Gastroesophageal sphincter (tissue), 3 donors: ENCODE results near the gene SNRNP40.

Experiments
- POLR2A ChIP-seq, 2 donors: fragments of 450-650 bp; IDR thresholded peaks; one replicate each; pipeline ENCODE4 v1.6.1; 2017; ENCODE audit warnings: antibody characterized with exemption in 2 of 2, mild to moderate bottlenecking in 2 of 2, moderate library complexity in 1 of 2
- TF ChIP-seq, protein P1 (sequence below), 4 experiments: fragments of 200-600 bp in 2 of 4; fragments of 450-650 bp in 2 of 4; sonication (generic) in 1 of 4; IDR thresholded peaks; one replicate each; pipeline ENCODE4 v1.5.1; 2017 to 2019; ENCODE audit warnings: antibody characterized with exemption in 4 of 4, mild to moderate bottlenecking in 2 of 4, moderate library complexity in 2 of 4

DNA sequence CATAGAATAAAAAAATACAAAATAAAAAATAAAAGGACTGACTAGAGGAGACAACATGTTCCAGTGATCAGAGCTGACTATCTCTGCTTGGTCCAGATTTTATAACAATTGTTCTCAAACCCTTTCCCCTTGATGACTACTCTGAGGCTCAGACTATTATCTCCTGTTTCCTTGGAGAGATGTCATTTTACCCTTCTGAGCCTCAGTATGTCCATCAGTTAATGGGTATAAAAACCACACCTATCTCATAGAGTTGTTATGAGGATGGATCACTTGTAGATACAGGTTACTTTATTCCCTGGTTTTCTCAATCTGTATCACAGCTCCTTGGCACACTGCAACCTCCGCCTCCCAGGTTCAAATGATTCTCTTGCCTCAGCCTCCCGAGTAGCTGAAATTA is 63.9 kb downstream of the SNRNP40 start:
- TF ChIP-seq, protein P1, sequence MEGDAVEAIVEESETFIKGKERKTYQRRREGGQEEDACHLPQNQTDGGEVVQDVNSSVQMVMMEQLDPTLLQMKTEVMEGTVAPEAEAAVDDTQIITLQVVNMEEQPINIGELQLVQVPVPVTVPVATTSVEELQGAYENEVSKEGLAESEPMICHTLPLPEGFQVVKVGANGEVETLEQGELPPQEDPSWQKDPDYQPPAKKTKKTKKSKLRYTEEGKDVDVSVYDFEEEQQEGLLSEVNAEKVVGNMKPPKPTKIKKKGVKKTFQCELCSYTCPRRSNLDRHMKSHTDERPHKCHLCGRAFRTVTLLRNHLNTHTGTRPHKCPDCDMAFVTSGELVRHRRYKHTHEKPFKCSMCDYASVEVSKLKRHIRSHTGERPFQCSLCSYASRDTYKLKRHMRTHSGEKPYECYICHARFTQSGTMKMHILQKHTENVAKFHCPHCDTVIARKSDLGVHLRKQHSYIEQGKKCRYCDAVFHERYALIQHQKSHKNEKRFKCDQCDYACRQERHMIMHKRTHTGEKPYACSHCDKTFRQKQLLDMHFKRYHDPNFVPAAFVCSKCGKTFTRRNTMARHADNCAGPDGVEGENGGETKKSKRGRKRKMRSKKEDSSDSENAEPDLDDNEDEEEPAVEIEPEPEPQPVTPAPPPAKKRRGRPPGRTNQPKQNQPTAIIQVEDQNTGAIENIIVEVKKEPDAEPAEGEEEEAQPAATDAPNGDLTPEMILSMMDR (IDR thresholded peaks at IDR 0.05), result no peak
- no peak for TF ChIP-seq POLR2A (IDR thresholded peaks at IDR 0.05)
